ENCODE results near the gene CRB3. TPM values are rescaled to one million over a fixed set of nuclear protein-coding genes. Genes with fewer than 3 reads are reported as not detected.

The CRB3 gene
- total RNA-seq, 1 donor from 2014 or later = 0.44 TPM

- TF ChIP-seq CTCF (IDR thresholded peaks at IDR 0.05; ENCODE audit: unreplicated experiment) = no peak
- H3K36me3 Mint-ChIP-seq (ENCODE audit: low read depth, unreplicated experiment) = peaks cover 26% of the 10 kb centered on the region
- H3K4me1 Mint-ChIP-seq (ENCODE audit: unreplicated experiment) = peaks cover 10% of the 10 kb centered on the region
- no peak overlapping the region for H3K4me3 Mint-ChIP-seq (ENCODE audit: unreplicated experiment)
- peak; percentile 34 for DNase-seq (ENCODE audit: low spot score)
- no peaks in the 10 kb centered on the region for H3K9me3 Mint-ChIP-seq (ENCODE audit: unreplicated experiment)
- peaks cover 7% of the 10 kb centered on the region for H3K27me3 Mint-ChIP-seq (ENCODE audit: unreplicated experiment)
- H3K27ac Mint-ChIP-seq (ENCODE audit: unreplicated experiment) = no peak overlapping the region
Observed at GRCh38 chr19:6417713-6418561, 46.1 kb upstream of the CRB3 start.

GRCh38 chr19:6418562-6418932 is 45.5 kb upstream of the CRB3 start:
- TF ChIP-seq CTCF (IDR thresholded peaks at IDR 0.05; ENCODE audit: unreplicated experiment) = no peak
- Mint-ChIP-seq H3K9me3 (ENCODE audit: unreplicated experiment) (no peaks in the 10 kb centered on the region), H3K4me1 (ENCODE audit: unreplicated experiment) (peaks cover 15% of the 10 kb centered on the region), H3K36me3 (ENCODE audit: low read depth, unreplicated experiment) (peaks cover 31% of the 10 kb centered on the region), H3K27ac (ENCODE audit: unreplicated experiment) (no peak overlapping the region), H3K4me3 (ENCODE audit: unreplicated experiment) (no peak overlapping the region), H3K27me3 (ENCODE audit: unreplicated experiment) (peaks cover 13% of the 10 kb centered on the region)
- DNase-seq (ENCODE audit: low spot score) = no peak

- Mint-ChIP-seq H3K4me1 (ENCODE audit: unreplicated experiment) (peaks cover 15% of the 10 kb centered on the region), H3K27ac (ENCODE audit: unreplicated experiment) (no peak overlapping the region), H3K27me3 (ENCODE audit: unreplicated experiment) (peaks cover 20% of the 10 kb centered on the region), H3K36me3 (ENCODE audit: low read depth, unreplicated experiment) (peaks cover 31% of the 10 kb centered on the region), H3K9me3 (ENCODE audit: unreplicated experiment) (peaks cover 6% of the 10 kb centered on the region), H3K4me3 (ENCODE audit: unreplicated experiment) (peak overlapping the region; percentile 69)
- TF ChIP-seq CTCF (IDR thresholded peaks at IDR 0.05; ENCODE audit: unreplicated experiment) = no peak
- no peak for DNase-seq (ENCODE audit: low spot score)
Observed at GRCh38 chr19:6421075-6422014, 42.7 kb upstream of the CRB3 start.

- peaks cover 26% of the 10 kb centered on the region for H3K36me3 Mint-ChIP-seq (ENCODE audit: low read depth, unreplicated experiment)
- no peak for TF ChIP-seq CTCF (IDR thresholded peaks at IDR 0.05; ENCODE audit: unreplicated experiment)
- peak overlapping the region; percentile 77 for H3K27ac Mint-ChIP-seq (ENCODE audit: unreplicated experiment)
- peaks cover 20% of the 10 kb centered on the region for H3K27me3 Mint-ChIP-seq (ENCODE audit: unreplicated experiment)
- peak overlapping the region; percentile 96 for H3K4me3 Mint-ChIP-seq (ENCODE audit: unreplicated experiment)
- H3K4me1 Mint-ChIP-seq (ENCODE audit: unreplicated experiment) = peaks cover 15% of the 10 kb centered on the region
- peaks cover 6% of the 10 kb centered on the region for H3K9me3 Mint-ChIP-seq (ENCODE audit: unreplicated experiment)
- DNase-seq (ENCODE audit: low spot score) = peak; percentile 52
Observed at GRCh38 chr19:6423499-6424194, 40.4 kb upstream of the CRB3 start.
